IPS DF 4.7 (cell line): Measurements from ENCODE around the gene TMED1.
"Not testable (repeated sequence)": the region's sequence is repeated elsewhere in the genome, so short reads cannot be mapped to it uniquely, and the experiment has no call there.

ENCODE experiments used
- DNase-seq: peaks from one replicate; pipeline ENCODE4 v3.0.0-alpha.2; 2013; ENCODE audit warnings: low spot score; ENCODE audit errors: extremely low read depth

TMED1 gene

GRCh38 chr19:10862561-10863106 is 26.6 kb upstream of the TMED1 start:
- no peak for DNase-seq

DNA sequence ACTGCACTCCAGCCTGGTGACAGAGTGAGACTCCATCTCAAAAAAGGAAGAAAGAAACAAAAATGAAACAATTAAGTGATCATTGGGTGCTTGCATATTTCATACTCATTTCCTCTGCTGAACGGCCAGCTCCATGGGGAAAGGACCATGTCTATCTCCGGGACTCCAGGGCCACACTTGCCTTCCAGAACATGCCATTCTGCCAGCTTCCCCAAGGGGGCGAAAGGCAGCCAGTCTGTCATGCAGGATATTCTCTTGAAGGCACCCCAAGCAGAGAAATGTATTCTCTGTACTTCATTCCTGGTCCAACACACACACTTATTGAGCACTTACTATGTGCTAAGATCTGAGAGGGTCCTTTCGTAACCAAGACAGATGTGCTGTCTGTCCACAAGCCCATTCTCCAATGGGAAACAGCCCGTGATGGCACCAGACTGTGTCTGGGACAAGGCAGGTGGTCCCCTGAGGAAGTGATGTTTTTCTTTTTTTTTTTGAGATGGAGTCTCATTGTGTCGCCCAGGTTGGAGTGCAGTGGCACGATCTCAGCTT is 25.2 kb upstream of the TMED1 start:
- no peak for DNase-seq

- DNase-seq: no peak
These were observed 22.3 kb upstream of the TMED1 start for GRCh38 chr19:10858204-10858828.

DNA sequence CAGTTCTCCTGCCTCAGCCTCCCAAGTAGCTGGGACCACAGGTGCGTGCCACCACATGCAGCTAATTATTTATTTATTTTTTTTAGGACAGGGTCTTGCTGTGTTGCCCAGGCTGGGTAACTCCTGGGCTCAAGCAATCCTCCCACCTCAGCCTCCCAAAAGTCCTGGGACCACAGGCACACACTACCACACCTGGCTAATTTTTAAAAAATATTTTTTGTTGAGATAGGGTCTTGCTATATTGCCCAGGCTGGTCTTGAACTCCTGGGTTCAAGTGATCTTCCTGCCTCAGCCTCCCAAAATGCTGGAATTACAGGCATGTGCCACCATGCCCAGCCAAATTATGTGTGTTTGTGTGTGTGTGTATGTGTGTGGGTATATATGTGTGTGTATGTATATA is 20.9 kb upstream of the TMED1 start:
- not testable (repeated sequence) for DNase-seq

DNA sequence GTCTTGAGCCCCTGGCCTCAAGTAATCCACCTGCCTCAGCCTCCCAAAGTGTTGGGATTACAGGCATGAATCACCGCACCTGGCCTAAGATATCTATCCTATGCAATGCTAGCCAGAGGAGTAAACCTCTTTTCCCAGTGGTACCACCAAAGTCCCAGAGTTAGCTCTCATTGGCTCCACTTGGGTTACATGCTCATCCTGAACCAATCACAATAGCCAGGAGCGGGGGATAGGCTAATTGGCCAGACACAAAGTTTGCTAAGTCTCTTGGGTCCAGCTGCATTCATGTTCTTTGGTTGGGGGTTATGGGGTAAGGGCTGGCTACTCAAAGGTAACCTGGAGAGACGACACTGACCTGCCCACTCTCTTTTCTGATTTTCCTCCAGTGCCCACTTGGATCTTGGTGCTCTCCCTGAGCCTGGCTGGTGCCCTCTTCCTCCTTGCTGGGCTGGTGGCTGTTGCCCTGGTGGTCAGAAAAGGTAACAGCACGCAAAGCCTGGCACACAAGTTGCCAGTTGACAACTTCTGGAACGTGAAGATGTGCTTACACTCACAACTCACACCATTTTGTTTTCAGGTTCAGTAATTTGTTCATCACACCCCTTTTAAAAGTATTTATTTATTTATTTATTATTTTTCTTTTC is 20.0 kb upstream of the TMED1 start:
- DNase-seq: no peak

DNA sequence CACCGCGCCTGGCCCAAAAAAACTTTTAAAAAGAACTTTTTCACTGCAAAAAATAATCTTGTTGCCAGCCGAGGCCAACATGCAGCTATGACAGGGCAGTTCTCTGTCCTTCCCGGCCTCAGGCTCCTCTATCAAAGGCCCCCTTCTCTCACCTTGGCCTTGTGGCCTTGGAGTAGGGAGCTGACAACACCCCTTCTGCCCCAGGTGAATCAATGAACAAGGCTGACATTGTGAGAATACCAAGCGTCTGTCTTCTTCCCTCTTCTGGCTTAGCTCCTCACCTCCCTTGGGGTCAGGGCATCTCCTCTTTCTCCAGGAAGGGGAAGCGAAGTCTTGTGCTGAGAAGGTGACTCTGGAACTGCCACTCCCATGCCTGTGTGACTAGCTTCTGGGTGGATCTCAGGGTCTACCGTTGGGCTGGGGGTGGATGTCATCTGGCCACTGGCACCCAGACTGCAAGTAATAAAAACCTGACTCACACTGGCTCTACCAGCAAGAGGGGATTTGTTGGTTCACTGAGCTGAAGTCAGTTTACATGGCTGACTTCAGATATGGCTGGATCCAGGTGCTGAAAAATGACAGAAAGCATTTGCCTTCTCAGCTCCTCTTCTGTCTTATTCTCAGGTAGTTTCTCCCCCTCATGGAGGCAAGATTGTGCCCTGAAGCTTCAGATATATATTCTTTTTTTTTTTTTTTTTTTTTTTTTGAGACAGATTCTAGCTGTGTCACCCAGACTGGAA is 18.5 kb upstream of the TMED1 start:
- DNase-seq: no peak

DNA sequence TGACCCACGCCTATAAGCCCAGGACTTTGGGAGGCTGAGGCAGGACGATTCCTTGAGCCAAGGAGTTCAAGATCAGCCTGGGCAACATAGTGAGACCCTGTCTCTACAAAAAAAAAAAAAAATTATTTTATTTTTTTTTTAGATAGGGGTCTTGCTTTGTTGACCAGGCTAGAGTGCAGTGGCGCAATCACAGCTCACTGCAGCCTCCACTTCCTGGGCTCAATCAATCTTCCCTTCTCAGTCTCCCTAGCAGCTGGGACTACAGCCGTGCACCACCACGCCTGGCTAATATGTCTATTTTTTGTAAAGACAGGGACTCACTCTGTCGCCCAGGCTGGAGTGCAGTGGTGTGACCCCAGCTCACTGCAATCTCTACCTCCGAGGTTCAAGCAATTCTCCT is 16.9 kb upstream of the TMED1 start:
- no peak for DNase-seq

GRCh38 chr19:10852098-10852800 is 16.2 kb upstream of the TMED1 start:
- DNase-seq: no peak

GRCh38 chr19:10850631-10851030 is 14.6 kb upstream of the TMED1 start:
- DNase-seq: no peak

DNA sequence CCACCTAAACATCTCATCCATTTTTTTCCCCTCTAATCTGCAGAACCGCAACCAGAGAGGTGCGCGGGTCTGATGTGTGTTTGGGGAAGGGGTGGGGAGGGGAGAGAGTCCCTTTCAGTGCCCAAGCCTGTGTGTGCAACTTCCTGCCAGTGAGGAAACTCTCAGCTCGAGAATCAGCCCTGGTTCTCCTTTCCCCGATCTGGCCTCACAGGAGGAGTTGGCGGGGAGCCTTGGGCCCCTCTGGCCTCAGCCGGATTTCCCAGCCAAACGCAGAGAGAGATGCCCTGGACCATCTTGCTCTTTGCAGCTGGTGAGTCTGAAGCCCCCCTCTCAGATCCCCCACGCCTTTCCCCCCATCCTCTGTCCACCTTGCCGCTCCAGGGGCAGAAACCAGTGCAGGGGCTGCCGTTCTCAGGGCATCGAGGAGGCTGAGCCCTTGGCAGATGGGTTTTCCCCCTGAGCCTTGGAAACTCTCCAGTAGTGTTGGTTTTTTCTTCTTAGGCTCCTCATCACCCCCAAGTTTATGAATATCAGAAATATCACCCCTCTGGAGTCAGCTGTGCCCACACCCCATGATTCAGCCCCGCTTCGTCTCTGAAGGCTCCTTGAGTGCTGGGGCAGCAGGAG is 12.3 kb upstream of the TMED1 start, which contains the start of gene C19orf38:
Gene C19orf38 (plus strand): TSS at position 186 of the 627 bp plus-strand sequence. CDS start 94 bp downstream, at position 280.
- no peak for DNase-seq

- no peak for DNase-seq
These were observed 10.6 kb upstream of the TMED1 start for GRCh38 chr19:10846500-10847202.

DNA sequence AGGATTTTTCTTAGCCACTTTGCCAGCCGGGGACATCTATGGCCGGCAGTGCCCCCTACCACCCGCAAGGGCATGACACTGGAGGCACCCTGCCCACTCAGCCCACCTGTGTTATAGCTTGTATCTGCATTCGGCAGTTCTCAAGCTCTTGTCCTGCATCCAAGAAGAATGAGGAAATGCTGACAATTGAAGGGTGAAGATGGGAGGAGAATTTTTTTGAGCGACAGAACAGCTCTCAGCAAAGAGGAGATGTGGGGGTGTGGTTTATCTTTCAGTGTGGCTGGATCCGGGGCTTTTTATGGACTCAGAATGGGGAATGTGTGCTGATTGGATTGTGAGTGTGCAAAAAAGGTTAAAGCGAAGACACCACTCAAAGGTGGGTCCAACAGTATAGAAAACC is 6.8 kb upstream of the TMED1 start:
- no peak for DNase-seq

DNA sequence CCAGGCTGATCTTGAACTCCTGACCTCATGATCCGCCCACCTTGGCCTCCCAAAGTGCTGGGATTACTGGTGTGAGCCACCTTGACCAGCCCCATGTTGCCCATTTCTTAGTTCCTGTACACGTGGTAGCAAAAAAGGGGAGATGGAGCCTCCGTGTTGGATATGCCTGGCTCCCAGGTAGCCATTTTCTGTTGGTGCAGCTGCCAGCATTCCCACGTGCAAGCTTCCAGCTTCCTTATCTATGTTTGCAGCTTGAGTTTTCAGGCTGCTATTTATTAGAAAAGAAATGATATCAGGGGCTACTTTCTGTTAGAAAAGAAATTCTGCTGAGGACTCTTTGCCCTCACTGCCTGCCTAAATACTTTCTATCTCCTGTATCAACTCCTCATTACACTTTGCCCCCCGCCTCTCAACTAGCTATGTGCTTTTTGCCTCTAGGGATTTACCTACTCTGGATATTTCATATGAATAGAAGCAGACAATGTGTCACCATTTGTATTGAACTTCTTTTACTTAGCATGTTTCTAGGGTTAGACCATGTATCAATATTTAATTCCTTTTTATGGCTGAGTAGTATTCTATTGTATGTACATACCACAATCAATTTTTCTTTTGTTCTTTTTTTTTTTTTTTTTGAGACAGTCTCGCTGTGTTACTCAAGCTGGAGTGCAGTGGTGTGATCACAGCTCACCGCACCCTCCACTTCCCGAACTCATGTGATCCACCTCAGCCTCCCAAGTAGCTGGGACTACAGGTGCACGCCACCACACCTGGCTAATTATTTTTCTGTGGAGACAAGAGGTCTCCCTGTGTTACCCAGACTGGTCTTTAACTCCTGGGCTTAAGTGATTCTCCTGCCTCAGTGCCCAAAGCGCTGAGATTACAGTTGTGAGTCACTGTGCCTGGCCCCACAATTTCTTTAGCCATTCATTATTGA is 3.4 kb upstream of the TMED1 start:
- DNase-seq: no peak

GRCh38 chr19:10838377-10838776 is 2.4 kb upstream of the TMED1 start:
- no peak for DNase-seq

GRCh38 chr19:10837649-10838048 is 1.6 kb upstream of the TMED1 start:
- DNase-seq: not testable (repeated sequence)

- no peak for DNase-seq
These were observed 693 bp upstream of the TMED1 start for GRCh38 chr19:10836479-10837330.

GRCh38 chr19:10835089-10835753 is 791 bp downstream of the TMED1 start:
- DNase-seq: no peak

DNA sequence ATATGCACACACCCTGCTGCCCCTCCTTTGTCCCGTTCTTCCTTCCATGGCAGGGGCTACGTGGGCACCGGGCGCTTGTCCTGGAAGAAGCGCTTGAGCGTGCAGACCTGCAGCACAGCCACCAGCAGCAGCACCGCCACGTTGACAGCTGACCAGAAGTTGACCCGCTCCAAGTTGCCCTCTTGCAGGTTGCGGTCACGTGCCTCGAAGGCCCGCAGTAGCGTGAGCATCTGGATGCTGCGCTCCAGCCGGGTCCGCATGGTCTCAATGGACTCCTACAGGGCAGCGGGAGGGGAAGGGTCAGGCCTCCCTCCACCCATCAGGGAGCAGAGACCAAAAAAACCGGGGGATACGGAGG is 3.1 kb downstream of the TMED1 start:
- DNase-seq: no peak
